GM12892 (cell line): ENCODE results near the gene WDFY1.

Experiments used
- POLR2A ChIP-seq: IDR thresholded peaks from 2 replicates; pipeline ENCODE4 v1.6.1; 2011; ENCODE audit warnings: low read depth, low read length, control low read depth
- POLR2AphosphoS5 ChIP-seq: IDR thresholded peaks from 2 replicates; pipeline ENCODE4 v1.6.1; 2011; ENCODE audit warnings: low read depth, low read length, control low read depth

GRCh38 chr2:223882715-223883114 lies 62.4 kb downstream of the WDFY1 start:
- TF ChIP-seq POLR2A (no peak), POLR2AphosphoS5 (no peak)
